NT2/D1 (cell line): ENCODE data around the gene USP26.
"Not testable (repeated sequence)": the region's sequence is repeated elsewhere in the genome, so short reads cannot be mapped to it uniquely, and the experiment has no call there.

Experiments used
- DNase-seq: peaks from one replicate; pipeline ENCODE4 v3.0.0-alpha.2; 2011; ENCODE audit warnings: low read depth, low spot score
- H3K27me3 ChIP-seq: 2 replicates; pipeline ENCODE4 v1.6.0; 2011; ENCODE audit warnings: mild to moderate bottlenecking; ENCODE audit not compliant: insufficient read length, insufficient read depth
- H3K36me3 ChIP-seq: 2 replicates; pipeline ENCODE4 v1.6.1; 2011; ENCODE audit warnings: mild to moderate bottlenecking, low read length, mixed read lengths; ENCODE audit not compliant: insufficient read depth, insufficient read length
- H3K4me1 ChIP-seq: 2 replicates; pipeline ENCODE4 v1.5.1; 2011; ENCODE audit not compliant: insufficient read depth, insufficient read length
- H3K4me3 ChIP-seq: 2 replicates; pipeline ENCODE4 v1.5.1; 2011; ENCODE audit warnings: low read depth; ENCODE audit not compliant: insufficient read length
- H3K9ac ChIP-seq: 2 replicates; pipeline ENCODE4 v1.6.0; 2011; ENCODE audit warnings: low read depth; ENCODE audit not compliant: insufficient read length
- H3K9me3 ChIP-seq: 2 replicates; pipeline ENCODE4 v1.5.1; 2011; ENCODE audit warnings: mild to moderate bottlenecking, low read length; ENCODE audit not compliant: insufficient read depth
- SUZ12 ChIP-seq: IDR thresholded peaks from 2 replicates; pipeline ENCODE4 v1.6.1; 2011; ENCODE audit not compliant: insufficient read length, insufficient read depth; ENCODE audit errors: extremely low read depth
- YY1 ChIP-seq: IDR thresholded peaks from 2 replicates; pipeline ENCODE4 v1.6.1; 2011; ENCODE audit not compliant: insufficient read length, insufficient read depth
- ZNF274 ChIP-seq: IDR thresholded peaks from 2 replicates; pipeline ENCODE4 v1.6.1; 2011; ENCODE audit warnings: mild to moderate bottlenecking, low read depth, low read length

Gene USP26

GRCh38 chrX:132984058-132984650, 112.8 kb downstream of the USP26 start:
- Histone ChIP-seq H3K9ac (no peak overlapping the region), H3K9me3 (no peaks in the 10 kb centered on the region), H3K4me1 (no peaks in the 10 kb centered on the region), H3K4me3 (no peak overlapping the region), H3K36me3 (no peaks in the 10 kb centered on the region), H3K27me3 (no peaks in the 10 kb centered on the region)
- no peak for DNase-seq
- TF ChIP-seq ZNF274 (no peak), SUZ12 (no peak), YY1 (no peak)

GRCh38 chrX:132983496-132983895, 113.4 kb downstream of the USP26 start:
- no peak overlapping the region for H3K4me3 ChIP-seq
- DNase-seq: no peak
- H3K36me3 ChIP-seq: no peaks in the 10 kb centered on the region
- TF ChIP-seq ZNF274 (no peak), SUZ12 (no peak), YY1 (no peak)
- H3K9me3 ChIP-seq: no peaks in the 10 kb centered on the region
- no peaks in the 10 kb centered on the region for H3K4me1 ChIP-seq
- H3K9ac ChIP-seq: no peak overlapping the region
- no peaks in the 10 kb centered on the region for H3K27me3 ChIP-seq

GRCh38 chrX:132980035-132980434, 116.9 kb downstream of the USP26 start:
- not testable (repeated sequence) for H3K9me3 ChIP-seq, H3K36me3 ChIP-seq, H3K9ac ChIP-seq, H3K4me1 ChIP-seq, DNase-seq, H3K27me3 ChIP-seq, H3K4me3 ChIP-seq
